Measurements from ENCODE around the gene C1QC.
"Not testable (repeated sequence)": the region's sequence is repeated elsewhere in the genome, so short reads cannot be mapped to it uniquely, and the experiment has no call there.

The C1QC gene

DNA sequence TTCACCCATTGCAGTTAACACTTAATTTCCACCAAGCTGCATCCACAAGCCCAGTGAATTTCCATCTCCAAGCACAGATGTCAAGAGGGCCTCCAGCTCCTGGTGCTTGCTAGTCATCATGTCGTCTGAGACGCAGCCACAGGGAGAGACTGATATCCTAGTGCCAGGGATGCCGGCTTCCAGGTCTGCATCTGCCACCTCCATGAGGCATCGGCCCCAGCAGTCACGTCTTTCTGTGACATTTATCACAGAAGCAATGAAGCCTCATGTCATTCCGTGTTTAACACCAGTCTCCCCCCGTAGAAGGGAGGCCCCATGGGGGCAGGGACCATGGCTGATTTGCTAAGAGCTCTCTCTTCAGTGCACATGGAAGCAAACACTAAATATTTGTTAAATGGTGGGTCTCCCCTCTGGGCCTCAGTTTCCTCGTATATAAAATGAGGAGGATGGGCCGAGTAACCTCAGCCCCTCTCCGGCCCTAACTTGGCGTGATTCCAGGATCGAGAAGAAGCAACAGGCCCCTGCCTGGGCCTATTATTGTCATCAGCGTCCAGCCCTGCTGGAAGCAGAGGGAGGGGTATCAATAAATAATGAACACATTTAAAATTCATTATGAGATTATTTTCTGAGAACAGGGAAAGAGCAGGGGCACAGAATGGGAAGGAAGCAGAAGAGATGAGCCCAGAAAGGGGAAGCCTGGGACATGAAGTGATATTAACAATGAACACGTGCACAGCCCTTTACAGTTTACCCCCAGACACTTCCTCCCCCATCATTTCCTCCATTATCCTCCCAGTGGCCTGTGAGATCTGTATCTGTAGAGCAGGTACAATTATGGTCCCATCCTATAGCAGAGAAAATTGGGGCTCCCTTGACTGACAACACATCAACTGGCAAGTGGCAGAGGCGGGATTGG is 8.8 kb downstream of the C1QC start:
- FAIRE-seq = no peak

DNA sequence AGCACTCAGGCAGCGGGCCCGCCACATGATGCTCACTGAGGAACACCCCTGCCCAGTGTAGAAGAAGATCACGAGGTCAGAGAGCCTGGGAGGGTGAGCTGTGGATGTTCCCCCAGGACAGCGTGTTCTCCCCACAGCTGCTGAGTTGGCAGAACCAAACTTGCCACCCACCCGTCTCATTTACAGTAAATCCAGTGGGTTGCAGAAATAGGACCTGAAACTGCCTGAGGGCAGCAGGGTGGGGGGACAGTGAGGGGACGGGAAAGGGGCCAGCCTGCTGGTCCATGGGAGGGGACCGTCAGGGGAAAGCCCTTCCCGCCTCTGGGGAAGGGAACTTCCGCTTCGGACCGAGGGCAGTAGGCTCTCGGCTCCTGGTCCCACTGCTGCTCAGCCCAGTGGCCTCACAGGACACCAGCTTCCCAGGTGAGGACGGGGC is 9.5 kb downstream of the C1QC start, which contains the start of gene C1QB:
C1QB (plus strand) TSS at position 356 of the 436 bp plus-strand sequence. CDS start 6,227 bp downstream, outside the sequence.
- no peak for FAIRE-seq

DNA sequence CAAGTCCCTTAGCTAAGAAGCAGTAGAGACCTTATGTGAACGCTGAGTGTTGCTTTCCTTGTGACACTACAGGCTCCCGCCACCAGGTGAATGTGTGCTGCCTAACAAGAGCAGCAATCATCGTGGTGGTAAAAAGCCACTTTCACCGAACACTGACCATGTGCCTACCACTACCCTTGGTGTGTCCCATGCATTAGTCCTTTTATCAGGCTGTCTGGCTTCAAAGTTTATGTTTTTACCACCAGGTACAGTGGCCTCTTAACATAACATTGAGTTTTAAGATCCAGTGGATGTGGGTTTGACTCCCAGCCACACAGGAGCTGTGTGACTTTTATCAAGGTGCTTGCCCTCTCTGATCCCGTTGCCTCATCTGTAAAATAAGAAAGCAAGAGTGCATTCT is 11.3 kb downstream of the C1QC start:
- FAIRE-seq = no peak

DNA sequence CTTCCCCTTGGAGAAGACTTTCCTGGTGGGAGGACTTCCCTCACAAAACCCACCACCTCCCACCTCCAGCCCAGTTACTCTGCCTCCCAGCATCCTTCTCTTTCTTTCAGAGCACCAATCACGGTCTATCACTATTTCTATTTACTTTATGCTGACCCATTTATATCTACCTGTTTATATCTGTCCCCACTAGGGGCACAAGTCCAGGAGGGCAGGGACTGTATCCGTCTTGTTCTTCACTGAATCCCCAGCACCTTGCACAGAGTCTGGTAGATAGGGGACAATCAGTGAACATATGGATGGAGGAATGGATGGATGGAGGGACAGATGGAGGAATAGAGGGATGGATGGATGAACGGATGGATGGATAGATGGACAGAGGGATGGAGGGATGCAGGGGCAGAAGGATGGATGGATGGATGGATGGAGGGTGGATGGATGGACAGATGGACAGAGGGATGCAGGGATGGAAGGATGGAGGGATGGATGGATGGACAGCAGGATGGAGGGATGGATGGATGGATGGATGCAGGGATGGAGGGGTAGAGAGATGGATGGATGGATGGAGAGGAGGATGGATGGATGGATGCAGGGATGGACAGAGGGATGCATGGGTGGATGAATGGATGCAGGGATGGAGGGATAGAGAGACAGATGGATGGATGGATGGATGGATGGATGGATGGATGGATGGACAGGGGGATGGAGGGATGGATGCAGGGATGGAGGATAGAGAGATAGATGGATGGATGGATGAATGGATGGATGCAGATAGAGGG is 15.1 kb downstream of the C1QC start:
- FAIRE-seq = no peak

DNA sequence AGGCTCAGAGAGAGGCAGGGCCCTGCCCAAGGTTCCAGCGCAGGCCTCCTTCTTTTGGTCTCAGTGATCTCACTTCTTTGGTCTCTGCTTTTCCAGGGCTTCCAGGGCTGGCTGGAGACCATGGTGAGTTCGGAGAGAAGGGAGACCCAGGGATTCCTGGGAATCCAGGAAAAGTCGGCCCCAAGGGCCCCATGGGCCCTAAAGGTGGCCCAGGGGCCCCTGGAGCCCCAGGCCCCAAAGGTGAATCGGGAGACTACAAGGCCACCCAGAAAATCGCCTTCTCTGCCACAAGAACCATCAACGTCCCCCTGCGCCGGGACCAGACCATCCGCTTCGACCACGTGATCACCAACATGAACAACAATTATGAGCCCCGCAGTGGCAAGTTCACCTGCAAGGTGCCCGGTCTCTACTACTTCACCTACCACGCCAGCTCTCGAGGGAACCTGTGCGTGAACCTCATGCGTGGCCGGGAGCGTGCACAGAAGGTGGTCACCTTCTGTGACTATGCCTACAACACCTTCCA is 17.3 kb downstream of the C1QC start:
- no peak for FAIRE-seq

DNA sequence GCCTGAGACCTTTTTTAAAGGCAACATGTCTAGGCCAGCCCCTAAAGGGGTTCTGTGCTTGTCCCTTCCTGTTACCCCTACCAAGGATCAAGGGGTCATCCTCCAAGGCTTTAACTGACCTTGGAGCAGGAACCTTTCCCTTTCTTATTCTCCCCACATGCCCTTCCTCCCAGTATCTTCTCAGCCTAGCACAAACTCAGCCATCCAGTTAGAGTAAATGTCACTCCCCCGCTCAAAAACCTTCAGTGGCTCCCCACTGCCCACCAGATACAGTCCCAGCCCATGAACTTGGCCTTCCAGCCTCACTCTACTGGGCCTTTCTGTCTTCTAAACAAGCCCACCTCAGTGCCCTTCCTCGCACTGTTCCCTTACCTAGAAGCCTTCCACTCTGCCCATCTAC is 18.4 kb downstream of the C1QC start:
- no peak for FAIRE-seq

DNA sequence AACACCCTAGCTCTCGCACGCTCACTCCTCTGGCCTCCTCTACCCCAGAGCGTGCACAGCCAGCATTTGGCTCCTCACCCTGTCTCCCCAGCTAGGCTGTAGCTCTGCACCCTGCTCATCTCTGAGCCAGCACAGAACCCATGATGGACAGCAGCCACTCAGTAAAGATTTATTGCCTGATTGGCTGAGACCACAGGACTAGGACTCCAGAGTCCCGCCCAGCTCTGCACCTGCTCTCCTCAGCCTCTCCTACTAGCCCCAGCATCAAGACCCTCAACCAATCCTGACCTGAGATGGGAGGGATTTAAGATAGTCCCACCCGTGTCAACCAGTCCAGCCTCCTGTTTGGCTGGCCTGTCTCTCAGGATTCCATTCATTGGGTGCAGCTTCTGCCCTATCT is 18.9 kb downstream of the C1QC start:
- FAIRE-seq = no peak

DNA sequence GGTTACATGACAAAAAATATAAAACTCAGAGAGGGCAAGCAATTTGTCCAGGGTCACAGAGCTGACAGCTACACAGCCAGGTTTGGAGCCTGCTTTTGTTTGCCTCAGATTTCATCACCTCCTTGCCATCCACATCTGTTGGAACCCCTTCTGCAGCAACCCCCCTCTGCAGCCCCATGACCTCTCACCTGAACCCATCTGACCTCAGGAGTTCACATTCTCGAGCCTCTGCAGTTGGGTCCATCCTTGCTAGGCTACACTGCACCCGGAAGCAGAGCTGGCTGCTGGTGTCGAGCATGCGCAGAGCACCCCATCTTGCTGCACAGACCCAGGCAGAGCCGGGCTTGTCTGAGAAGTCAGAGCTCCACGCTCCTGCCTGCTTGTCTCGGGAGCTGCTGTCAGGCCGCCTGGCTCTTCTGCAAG is 19.6 kb downstream of the C1QC start:
- no peak for FAIRE-seq

DNA sequence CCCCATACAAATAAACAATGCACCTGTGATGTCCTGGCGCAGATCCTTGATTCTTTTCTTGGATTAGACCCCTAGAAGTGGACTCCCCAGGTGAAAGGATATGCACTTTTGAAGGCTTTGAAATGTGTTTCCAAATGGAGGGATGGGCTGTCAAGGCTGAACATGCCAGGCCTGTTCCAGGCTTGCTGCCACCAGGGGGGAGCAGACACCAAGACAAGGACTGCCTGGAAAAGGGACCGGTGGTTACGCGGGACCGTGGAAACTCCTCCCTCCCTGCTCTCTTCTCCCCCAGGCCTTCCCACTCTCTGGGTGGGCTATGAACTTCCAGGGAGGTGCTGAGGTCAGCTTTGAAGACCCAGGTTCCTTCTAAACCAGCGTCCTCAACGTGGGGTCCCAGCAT is 22.3 kb downstream of the C1QC start:
- FAIRE-seq = no peak

DNA sequence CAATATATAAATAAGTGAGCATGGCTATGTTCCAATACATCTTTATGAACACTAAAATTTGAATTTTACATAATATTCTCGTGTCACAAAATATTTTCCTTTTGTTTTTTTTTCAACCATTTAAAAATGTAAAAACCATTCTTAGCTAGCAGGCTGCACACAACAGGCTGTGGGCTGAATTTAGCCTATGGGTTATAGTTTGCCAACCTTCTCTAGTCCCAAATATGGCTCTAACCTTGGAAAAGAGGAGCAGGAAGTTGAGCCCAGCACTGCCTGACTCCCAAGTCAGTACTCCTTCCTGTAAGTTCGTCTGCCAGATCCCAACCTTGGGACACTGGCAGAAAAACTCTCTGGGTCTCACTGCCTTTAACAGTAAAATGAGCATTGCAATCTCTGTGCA is 23.0 kb downstream of the C1QC start:
- no peak for FAIRE-seq

DNA sequence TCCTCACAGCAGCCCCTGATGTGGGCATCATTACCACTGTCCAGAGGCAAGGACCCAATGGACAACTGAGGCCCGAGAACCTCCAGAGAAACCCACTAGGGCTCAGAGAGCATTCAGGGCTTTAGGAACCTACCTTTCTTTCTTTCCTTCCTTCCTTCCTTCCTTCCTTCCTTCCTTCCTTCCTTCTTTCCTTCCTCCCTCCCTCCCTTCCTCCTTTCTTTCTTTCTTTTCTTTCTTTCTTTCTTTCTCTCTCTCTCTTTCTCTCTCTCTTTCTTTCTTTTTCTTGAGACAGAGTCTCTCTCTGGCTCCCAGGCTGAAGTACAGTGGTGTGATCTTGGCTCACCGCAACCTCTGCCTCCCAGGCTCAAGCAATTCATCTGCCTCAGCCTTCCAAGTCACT is 25.4 kb downstream of the C1QC start:
- not testable (repeated sequence) for FAIRE-seq

DNA sequence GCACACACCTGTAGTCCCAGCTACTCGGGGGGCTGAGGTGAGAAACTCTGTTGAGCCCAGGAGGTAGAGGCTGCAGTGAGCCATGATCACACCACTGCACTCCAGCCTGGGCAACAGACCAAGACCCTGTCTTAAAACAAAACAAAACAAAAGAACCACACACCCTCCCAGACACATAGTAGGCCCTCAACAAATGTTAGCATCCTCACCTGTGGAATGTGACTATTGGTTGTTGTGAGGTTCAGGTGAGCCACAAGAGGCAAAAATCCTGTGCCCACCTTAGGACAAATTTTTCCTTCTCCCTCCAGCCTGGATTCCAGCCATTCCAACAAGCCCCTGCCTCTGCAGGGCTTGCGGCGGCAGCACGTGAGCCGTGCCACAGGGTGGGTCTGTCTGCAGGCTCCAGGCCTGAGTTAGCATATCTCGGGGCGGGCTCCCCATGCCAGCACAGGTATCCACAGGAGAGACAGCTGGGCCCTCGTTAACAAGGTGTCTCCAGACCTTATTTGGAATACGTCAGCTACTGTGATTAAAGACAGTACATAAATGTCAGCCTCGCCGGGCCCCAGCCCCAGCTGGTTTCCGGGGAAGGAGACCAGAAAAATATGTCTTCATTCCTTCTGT is 27.0 kb downstream of the C1QC start:
- FAIRE-seq = no peak

DNA sequence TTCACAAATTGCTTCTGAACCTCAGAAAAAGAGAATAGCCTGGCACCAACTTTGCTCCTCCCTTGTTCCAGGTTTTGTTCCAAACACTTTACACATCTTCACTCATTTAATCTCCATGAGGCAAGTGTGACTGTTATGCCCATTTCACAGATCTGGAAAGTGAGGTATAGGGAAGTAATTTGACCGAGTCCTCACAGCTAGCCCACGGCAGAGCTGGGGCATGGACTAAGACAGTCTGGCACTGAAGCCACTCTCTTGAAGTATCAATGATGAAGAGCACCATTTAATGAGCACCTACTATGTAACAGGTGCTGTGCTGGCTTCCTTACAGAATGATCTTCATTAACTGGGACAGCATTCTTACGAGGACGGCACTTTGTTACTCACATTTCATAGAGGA is 28.6 kb downstream of the C1QC start:
- no peak for FAIRE-seq

DNA sequence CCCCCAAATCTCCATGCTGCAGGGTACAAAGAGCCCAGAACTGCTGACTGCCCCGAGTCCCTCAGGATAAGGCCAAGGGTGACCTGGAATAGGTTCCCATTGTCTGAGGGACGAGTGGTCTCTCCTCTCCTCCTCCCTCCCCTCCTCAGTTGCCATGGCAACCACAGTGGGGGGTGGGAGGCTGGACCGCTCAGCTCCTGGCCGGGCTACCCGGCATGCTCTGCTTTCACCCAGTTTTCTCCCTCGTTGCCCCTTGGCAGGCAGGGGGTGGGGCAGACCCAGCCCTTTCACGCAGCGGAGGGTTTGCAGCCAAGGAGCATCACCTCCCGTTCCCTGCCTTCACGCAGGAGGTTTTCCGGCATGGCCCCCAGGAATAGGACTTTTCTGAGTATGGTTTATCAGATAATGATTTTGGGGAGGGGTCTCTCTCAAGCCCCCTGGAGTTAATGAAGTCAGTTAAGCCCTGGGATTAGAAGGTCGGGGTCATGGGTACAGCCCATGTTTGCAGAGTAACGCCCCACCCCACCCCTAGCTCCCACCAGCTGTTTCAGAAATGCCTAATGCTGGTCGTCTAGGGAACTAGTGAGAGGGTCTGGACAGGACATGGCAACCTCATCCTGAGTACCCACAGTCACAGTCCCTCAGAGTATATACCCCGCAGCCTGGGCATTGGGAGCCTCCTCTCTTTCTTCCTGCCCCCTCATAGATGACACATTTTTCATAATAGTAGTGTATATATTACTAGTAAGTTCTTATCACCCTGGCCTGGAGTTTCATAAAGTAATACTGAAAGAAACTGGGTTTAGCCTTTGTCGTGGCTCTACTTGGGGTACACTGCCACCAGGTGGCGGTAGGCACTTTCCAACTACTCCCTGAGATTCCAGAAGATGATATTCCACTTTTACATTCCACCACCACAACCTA is 30.3 kb downstream of the C1QC start:
- FAIRE-seq = no peak

DNA sequence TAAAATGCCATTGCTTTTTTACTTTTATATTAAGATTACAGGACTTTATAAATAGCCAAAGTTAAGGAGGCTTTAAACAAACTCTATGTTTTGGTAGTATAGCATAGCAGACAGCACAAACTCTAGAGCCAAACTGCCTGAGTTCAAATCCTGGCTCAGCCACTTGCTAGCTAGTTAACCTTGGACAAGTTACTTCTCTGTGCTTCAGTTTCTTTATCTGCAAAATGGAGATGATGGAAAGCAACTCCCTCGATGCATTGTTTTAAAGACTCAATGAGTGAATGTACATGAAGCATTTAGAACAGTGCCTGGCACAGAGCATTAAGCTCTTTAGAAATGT is 30.9 kb downstream of the C1QC start:
- no peak for FAIRE-seq

DNA sequence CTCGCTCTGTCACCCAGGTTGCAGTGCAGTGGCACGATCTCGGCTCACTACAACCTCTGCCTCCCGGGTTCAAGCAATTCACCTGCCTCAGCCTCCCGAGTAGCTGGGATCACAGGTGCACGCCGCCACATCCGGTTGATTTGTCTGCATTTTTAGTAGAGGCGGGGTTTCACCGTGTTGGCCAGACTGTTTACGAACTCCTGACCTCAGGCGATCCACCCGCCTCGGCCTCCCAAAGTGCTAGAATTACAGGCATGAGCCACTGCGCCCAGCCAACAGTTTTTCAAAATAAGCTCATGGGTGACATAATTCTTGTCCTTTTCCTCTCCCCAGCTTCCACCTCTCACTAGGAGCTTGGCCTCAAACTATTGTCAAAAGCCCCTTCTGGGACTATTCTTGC is 32.7 kb downstream of the C1QC start:
- FAIRE-seq = not testable (repeated sequence)

DNA sequence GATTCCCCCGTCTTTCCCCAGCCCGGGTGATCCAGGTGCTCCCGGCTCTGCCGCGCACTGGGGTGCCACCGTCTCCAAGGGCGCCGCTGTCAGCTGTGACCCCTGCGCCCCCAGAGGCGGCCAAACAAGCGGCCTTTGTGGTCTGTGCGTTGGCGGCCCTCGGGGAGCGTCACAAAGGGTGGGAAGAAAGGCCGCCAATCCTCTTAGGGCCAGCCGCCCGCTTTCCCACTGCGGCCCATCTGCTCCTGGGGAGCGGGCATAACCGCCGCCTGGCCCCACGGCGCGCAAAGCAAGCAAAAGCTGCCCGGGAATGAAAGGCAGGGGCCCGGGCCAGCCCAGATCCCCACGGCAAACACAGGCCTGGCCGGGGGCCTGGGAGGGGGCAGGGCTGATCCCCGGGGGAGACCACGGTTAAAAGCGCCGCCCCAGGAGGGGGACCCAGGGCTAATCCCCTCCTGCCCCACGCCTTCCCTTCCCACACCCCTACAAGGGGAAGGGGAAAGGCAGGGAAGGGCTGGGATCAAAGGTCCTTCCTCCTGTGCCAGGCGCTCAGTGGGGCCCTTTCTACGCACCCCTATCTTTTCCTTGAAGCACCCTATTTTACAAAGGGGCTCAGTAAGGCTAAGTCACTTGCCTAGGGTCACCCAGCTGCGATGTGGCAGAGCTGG is 33.6 kb downstream of the C1QC start:
- no peak for FAIRE-seq

DNA sequence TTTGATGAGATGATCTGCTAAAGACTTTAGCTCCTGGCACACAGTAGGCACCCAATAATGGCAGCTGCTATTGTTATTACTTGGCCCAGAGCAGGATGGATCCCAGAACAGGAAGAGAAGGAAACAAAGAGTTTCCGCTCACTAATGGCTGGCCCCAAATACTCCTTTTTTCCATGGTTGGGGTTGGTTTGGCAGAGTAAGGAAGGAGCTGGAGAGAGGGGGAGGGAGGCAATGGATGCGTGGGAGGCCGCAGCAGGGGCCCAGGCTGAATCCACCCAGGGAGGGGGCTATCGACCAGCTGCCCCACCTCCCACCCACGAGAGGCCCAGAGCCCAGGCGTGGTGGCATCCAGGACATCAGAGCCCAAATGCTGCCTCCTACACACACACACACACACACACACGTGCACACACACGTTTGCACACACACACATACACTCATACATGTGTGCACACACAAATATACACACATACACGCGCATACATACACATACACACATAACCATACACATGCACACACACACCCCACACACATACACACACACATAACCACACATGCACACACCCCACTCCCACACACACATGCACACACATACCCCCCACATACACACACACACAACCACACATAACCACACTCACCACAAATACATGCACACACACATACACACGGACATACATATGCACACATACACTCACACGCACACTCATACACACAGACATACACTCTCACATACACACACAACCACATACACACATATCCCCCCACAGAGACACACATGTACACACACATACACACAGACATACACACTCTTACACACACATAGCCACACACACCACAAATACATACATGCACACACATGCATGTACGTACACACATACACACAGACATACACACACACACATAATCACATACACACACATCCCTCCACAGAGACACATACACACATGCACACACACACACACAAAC is 34.8 kb downstream of the C1QC start:
- FAIRE-seq = no peak

DNA sequence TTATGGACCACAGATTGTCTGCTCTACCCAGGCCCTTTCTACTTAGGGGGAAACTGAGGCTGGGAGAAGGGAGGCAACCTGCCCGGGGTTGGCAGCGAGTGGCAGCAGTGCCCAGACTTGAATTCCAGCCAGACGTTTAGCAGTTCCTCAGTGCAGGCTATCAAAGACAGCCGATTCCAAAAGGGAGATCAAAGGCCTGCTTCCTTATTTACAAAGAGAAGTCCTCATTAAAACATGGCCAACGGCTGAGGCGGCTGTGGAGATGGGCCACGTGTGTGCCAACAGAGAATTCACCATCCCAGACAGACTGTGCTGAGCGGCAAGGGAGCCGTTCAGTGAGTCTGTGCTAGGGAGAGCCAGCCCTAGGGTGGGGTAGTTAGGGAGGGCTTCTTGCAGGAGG is 37.3 kb downstream of the C1QC start:
- no peak for FAIRE-seq

DNA sequence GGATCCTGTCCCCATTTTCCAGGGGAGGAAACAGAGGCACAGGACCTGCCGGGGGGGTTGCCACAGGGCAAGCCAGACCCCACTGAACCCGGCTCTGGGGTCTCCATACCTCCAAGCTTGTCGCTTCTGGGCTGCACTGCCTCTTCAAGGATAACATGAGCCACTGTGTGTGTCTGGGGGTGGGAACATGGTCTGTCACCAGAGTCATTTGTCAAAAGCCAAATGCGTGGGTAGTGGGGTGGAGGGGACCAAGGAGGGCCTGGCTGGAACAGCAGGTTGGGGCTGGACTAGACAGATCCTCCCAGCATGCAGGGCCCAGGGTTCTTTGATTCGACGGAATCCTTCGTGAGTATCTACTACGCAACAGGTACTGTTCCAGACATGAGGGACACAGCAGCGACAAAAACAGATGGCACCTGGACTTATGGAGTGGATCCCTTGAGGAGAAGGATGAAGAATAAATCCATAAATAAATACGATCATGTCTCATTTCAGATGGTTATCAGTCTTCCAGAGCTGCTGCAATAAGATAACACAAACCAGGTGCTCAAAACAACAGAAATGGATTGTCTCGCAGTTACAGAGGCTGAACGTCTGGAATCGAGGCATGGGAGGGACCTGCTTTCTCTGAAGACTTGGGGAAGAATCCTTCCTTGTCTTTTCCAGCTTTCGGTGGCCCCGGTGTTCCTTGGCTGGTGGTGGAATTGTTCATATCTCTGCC is 38.3 kb downstream of the C1QC start:
- FAIRE-seq = no peak
